GM23248 (cell line): ENCODE measurements around the gene CADPS2. TPM values are rescaled to one million over a fixed set of nuclear protein-coding genes. Genes with fewer than 3 reads are reported as not detected.
A peak's percentile ranks its signal among the peaks of the same experiment; 100 is the strongest.

Experiments used
- DNase-seq: peaks from one replicate; pipeline ENCODE4 v3.0.0-alpha.2; 2015
- H2AFZ ChIP-seq: fragments of 200-600 bp; sonication (generic); 2 replicates; pipeline ENCODE4 v1.6.1; 2016; ENCODE audit warnings: antibody characterized with exemption
- H3F3A ChIP-seq: fragments of 200-600 bp; sonication (generic); 2 replicates; pipeline ENCODE4 v1.6.1; 2016; ENCODE audit warnings: mild to moderate bottlenecking, antibody characterized with exemption, mixed run types; ENCODE audit not compliant: insufficient read depth
- H3K27ac ChIP-seq: fragments of 200-600 bp; sonication (generic); 2 replicates; pipeline ENCODE4 v1.5.1; 2016; ENCODE audit warnings: mild to moderate bottlenecking
- H3K27me3 ChIP-seq: fragments of 200-600 bp; sonication (generic); replicated peaks from 2 replicates; pipeline ENCODE4 v1.6.1; 2016; ENCODE audit warnings: mild to moderate bottlenecking; ENCODE audit not compliant: insufficient read depth
- H3K36me3 ChIP-seq: fragments of 200-600 bp; sonication (generic); 2 replicates; pipeline ENCODE4 v1.6.1; 2016; ENCODE audit warnings: low read depth, mild to moderate bottlenecking
- H3K4me1 ChIP-seq: fragments of 200-600 bp; sonication (generic); 2 replicates; pipeline ENCODE4 v1.6.1; 2016; ENCODE audit warnings: mild to moderate bottlenecking; ENCODE audit not compliant: insufficient read depth
- H3K4me2 ChIP-seq: fragments of 200-600 bp; sonication (generic); one replicate; pipeline ENCODE4 v1.6.1; 2016; ENCODE audit warnings: mild to moderate bottlenecking; ENCODE audit not compliant: unreplicated experiment
- H3K4me3 ChIP-seq: fragments of 200-600 bp; sonication (generic); 2 replicates; pipeline ENCODE4 v1.5.1; 2016; ENCODE audit warnings: mild to moderate bottlenecking
- H3K79me2 ChIP-seq: fragments of 200-600 bp; sonication (generic); 2 replicates; pipeline ENCODE4 v1.6.1; 2016; ENCODE audit warnings: mild to moderate bottlenecking; ENCODE audit not compliant: insufficient read depth
- H3K9ac ChIP-seq: fragments of 200-600 bp; sonication (generic); 2 replicates; pipeline ENCODE4 v1.6.1; 2016; ENCODE audit warnings: mild to moderate bottlenecking
- H3K9me2 ChIP-seq: fragments of 200-600 bp; sonication (generic); 2 replicates; pipeline ENCODE4 v1.6.1; 2016; ENCODE audit warnings: mixed run types, mild to moderate bottlenecking, moderate library complexity; ENCODE audit not compliant: insufficient read depth
- H3K9me3 ChIP-seq: fragments of 200-600 bp; sonication (generic); one replicate; pipeline ENCODE4 v1.6.1; 2017; ENCODE audit warnings: low read depth
- H4K20me1 ChIP-seq: fragments of 200-600 bp; sonication (generic); 2 replicates; pipeline ENCODE4 v1.6.0; 2016; ENCODE audit not compliant: insufficient read depth
- EZH2 ChIP-seq: fragments of 200-600 bp; sonication (generic); IDR thresholded peaks from 2 replicates; pipeline ENCODE4 v1.6.1; 2018; ENCODE audit warnings: antibody characterized with exemption, mild to moderate bottlenecking; ENCODE audit not compliant: insufficient read depth, poor library complexity, severe bottlenecking
- EZH2phosphoT487 ChIP-seq: fragments of 200-600 bp; sonication (generic); IDR thresholded peaks from 2 replicates; pipeline ENCODE4 v1.6.1; 2018; ENCODE audit warnings: antibody characterized with exemption, moderate library complexity, mild to moderate bottlenecking, low read depth; ENCODE audit not compliant: insufficient read depth
- WGBS, 2 experiments: methylation state at CpG; one replicate each; pipeline ENCODE4 v1.1.6; 2015 to 2017; ENCODE audit warnings: low lambda C conversion rate in 2 of 2, low coverage in 1 of 2; ENCODE audit errors: missing lambda C conversion rate in 2 of 2; 5-methylcytosine and 5-hydroxymethylcytosine counted together
- in situ Hi-C: fragments of 300-500 bp; cut with MboI; formaldehyde crosslinking; loops from 2 replicates; pipeline ENCODE4 v1.15.0; 2020
- polyA plus RNA-seq: library from polyadenylated mRNA; unstranded; fragments of >200 nt; fragmentation: Nextera tagmentation; extraction: Ambion mirVana; gene quantifications from 2 replicates; pipeline ENCODE4 v1.2.1, GENCODE V29; 2016
- total RNA-seq: library from RNA; depleted of rRNA; stranded (reverse); fragments of >200 nt; shearing (Covaris generic); gene quantifications from 2 replicates; pipeline ENCODE4 v1.2.3, GENCODE V29; 2014

Gene CADPS2
- total and polyA plus RNA-seq, 2 experiments from 2014 or later: 0.06 to 0.43 TPM

DNA sequence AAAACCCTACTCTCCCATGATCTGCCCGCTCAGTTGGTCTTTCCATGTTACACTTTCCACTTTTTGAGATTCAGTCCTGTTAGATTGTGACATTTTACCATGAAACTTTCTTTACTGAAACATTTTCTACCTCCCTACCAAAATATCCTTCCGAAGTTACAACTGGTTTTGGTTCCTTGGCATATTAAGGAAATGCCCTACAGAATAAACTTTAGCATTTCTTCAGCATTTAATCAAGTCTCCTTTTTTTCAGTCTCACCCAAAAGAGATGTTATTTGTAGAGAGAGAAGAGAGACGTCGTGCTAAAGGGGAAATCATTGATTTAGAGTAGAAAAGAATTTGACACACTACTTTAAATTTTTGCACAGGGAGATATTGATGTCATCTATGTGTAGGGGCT is 572.0 kb downstream of the CADPS2 start:
- no peak overlapping the region for H3K4me3 ChIP-seq
- no peaks in the 10 kb centered on the region for H3F3A ChIP-seq
- no peaks in the 10 kb centered on the region for H3K9me2 ChIP-seq
- H3K27me3 ChIP-seq: peaks cover 96% of the 10 kb centered on the region
- H2AFZ ChIP-seq: no peak overlapping the region
- 11 to 14% methylated on average over 4 of the region's 4 CpGs for WGBS, 2 experiments
- no peaks in the 10 kb centered on the region for H3K9me3 ChIP-seq
- in situ Hi-C loops: no loop called here
- H3K27ac ChIP-seq: no peak overlapping the region
- H3K4me2 ChIP-seq: no peak overlapping the region
- H4K20me1 ChIP-seq: no peaks in the 10 kb centered on the region
- no peaks in the 10 kb centered on the region for H3K4me1 ChIP-seq
- no peaks in the 10 kb centered on the region for H3K79me2 ChIP-seq
- H3K36me3 ChIP-seq: no peaks in the 10 kb centered on the region
- DNase-seq: no peak
- TF ChIP-seq EZH2phosphoT487: no peak
- no peak for TF ChIP-seq EZH2
- H3K9ac ChIP-seq: no peak overlapping the region

DNA sequence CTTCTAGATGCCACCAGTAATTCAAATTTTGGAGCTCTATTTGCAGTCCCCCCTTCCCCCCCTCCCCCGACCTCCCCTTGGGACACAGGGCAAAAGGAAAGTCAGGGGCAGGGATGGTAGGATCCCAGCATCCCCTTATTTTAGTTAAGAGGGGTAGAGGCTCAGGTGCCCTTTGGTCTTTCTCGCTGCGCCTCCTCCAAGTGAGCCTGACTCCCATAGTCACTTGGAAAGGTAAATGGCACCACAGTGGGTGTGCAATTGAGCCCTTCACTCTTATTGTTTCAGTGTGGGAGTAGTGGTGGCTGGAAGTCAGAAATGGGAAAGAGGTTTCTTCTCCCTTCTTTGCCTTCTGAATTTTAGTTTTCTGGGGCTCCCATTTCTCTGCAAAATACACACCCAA is 573.5 kb downstream of the CADPS2 start:
- Histone ChIP-seq H3K9ac (no peak overlapping the region), H3K79me2 (no peaks in the 10 kb centered on the region), H3K4me2 (no peak overlapping the region), H2AFZ (no peak overlapping the region), H3K9me3 (no peaks in the 10 kb centered on the region), H4K20me1 (no peaks in the 10 kb centered on the region), H3K4me1 (no peaks in the 10 kb centered on the region), H3F3A (no peaks in the 10 kb centered on the region), H3K27me3 (peaks cover 97% of the 10 kb centered on the region), H3K36me3 (no peaks in the 10 kb centered on the region), H3K4me3 (no peak overlapping the region), H3K27ac (no peak overlapping the region), H3K9me2 (no peaks in the 10 kb centered on the region)
- TF ChIP-seq EZH2 (no peak), EZH2phosphoT487 (no peak)
- DNase-seq: no peak
- WGBS, 2 experiments: 3 to 9% methylated on average over 3 of the region's 3 CpGs
- in situ Hi-C loops: no loop called here

DNA sequence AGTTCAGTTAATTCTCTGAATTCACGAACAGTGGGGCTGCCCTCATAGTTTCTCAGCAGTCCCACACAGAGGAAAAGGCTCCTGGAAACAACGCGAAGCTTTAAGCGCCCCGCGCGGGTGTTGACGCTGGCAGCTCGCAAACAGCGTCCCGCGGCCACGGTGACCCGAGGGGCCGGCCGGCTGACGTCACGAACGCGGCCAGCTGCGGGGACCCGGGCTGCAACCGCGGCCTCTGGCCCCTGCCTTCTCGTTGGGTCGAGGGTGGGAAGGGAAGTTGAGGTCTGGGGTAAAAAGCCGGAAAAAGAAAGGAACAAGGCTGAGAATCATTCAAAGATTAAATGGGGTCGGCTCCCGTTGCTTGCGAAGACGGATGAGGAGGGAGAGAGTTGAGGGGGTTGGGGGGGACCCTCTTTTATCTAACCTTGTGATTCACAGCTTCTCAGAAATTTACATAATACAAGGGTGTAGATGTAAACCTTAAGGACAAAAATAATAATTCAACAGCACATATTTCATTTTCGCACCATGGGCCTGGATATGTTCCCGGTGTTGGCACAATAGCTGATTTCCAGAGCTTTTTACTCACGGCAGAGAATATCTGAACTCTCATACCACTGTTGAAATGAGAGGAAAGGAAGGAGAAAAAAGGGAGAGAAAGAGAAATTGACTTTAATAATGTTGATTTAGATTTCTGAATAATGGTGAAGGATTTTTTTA is 574.4 kb downstream of the CADPS2 start:
- no peak for DNase-seq
- Histone ChIP-seq H3K27me3 (peaks cover 97% of the 10 kb centered on the region), H3F3A (no peaks in the 10 kb centered on the region), H3K4me3 (no peak overlapping the region), H3K27ac (no peak overlapping the region), H2AFZ (no peak overlapping the region), H3K4me2 (no peak overlapping the region), H3K36me3 (no peaks in the 10 kb centered on the region), H3K9me3 (no peaks in the 10 kb centered on the region), H3K9me2 (no peaks in the 10 kb centered on the region), H3K79me2 (no peaks in the 10 kb centered on the region), H4K20me1 (no peaks in the 10 kb centered on the region), H3K4me1 (no peaks in the 10 kb centered on the region), H3K9ac (no peak overlapping the region)
- in situ Hi-C loops: no loop called here
- WGBS, 2 experiments: 18 to 19% methylated on average over 34 of the region's 34 CpGs
- TF ChIP-seq EZH2 (no peak), EZH2phosphoT487 (no peak)

DNA sequence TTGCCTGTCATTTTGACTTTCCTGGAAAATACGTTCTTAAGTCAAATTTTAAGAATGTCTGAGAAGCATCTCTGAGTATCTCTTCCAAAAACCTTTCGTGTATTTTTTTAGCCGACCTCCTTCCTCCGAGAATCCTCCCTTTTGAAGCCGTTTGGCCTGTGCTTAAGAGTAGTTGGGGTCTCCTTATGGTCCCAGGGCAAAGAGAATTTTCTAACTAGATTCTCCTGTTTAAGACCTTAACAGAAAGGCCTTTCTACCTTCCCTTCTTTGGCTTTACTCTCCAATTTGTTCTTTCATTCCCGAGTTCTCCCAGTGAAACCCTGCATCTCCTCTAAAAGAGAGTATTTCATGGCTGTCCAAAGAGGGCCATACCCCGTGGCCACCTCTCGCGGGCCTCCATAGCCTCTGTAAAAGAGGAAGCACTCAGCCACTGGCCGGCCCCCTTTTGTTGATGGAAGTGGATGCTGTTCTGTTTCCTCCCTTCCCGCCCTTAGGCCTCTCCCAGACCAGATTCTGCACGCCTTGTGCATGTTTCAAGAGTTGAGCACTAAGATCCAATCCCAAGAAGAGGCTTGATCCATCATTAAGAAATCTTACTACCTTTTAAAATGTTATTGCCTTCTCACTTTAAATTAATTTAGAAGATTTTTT is 575.1 kb downstream of the CADPS2 start:
- TF ChIP-seq EZH2phosphoT487 (no peak), EZH2 (peak; percentile 81)
- H3K36me3 ChIP-seq: no peaks in the 10 kb centered on the region
- H3K4me2 ChIP-seq: no peak overlapping the region
- no peaks in the 10 kb centered on the region for H4K20me1 ChIP-seq
- H3K4me1 ChIP-seq: no peaks in the 10 kb centered on the region
- H3K27ac ChIP-seq: no peak overlapping the region
- H3K79me2 ChIP-seq: no peaks in the 10 kb centered on the region
- H3K9me3 ChIP-seq: no peaks in the 10 kb centered on the region
- H2AFZ ChIP-seq: no peak overlapping the region
- H3K9me2 ChIP-seq: no peaks in the 10 kb centered on the region
- no peaks in the 10 kb centered on the region for H3F3A ChIP-seq
- 46 to 50% methylated on average over 12 of the region's 12 CpGs for WGBS, 2 experiments
- H3K4me3 ChIP-seq: no peak overlapping the region
- no peak for DNase-seq
- in situ Hi-C loops: no loop called here
- no peak overlapping the region for H3K9ac ChIP-seq
- peaks cover 99% of the 10 kb centered on the region for H3K27me3 ChIP-seq
